ENCODE data around the gene IRF2.

Gene IRF2

GRCh38 chr4:184450743-184451535 lies 23.4 kb downstream of the IRF2 start:
- no peak for DNase-seq (ENCODE audit: low spot score)

- DNase-seq (ENCODE audit: low spot score): no peak
Measured at GRCh38 chr4:184450045-184450444, 24.3 kb downstream of the IRF2 start.

GRCh38 chr4:184448821-184449220 lies 25.5 kb downstream of the IRF2 start:
- DNase-seq (ENCODE audit: low spot score): peak; percentile 29

- no peak for DNase-seq (ENCODE audit: low spot score)
Measured at GRCh38 chr4:184448141-184448540, 26.2 kb downstream of the IRF2 start.

GRCh38 chr4:184447664-184448063 lies 26.7 kb downstream of the IRF2 start:
- no peak for DNase-seq (ENCODE audit: low spot score)

- DNase-seq (ENCODE audit: low spot score): no peak
Measured at GRCh38 chr4:184446132-184446658, 28.2 kb downstream of the IRF2 start.

GRCh38 chr4:184444953-184445309 lies 29.4 kb downstream of the IRF2 start:
- DNase-seq (ENCODE audit: low spot score): no peak

GRCh38 chr4:184444215-184444952 lies 30.0 kb downstream of the IRF2 start:
- DNase-seq (ENCODE audit: low spot score): no peak

GRCh38 chr4:184443318-184443717 lies 31.0 kb downstream of the IRF2 start:
- DNase-seq (ENCODE audit: low spot score): no peak

- DNase-seq (ENCODE audit: low spot score): no peak
Measured at GRCh38 chr4:184442314-184442635, 32.1 kb downstream of the IRF2 start.

- DNase-seq (ENCODE audit: low spot score): no peak
Measured at GRCh38 chr4:184441461-184442313, 32.7 kb downstream of the IRF2 start.

GRCh38 chr4:184440595-184441358 lies 33.6 kb downstream of the IRF2 start:
- DNase-seq (ENCODE audit: low spot score): no peak

- DNase-seq (ENCODE audit: low spot score): peak; percentile 37
Measured at GRCh38 chr4:184439856-184440594, 34.3 kb downstream of the IRF2 start.

- no peak for DNase-seq (ENCODE audit: low spot score)
Measured at GRCh38 chr4:184439386-184439785, 35.0 kb downstream of the IRF2 start.

- DNase-seq (ENCODE audit: low spot score): no peak
Measured at GRCh38 chr4:184438375-184438774, 36.0 kb downstream of the IRF2 start.

- no peak for DNase-seq (ENCODE audit: low spot score)
Measured at GRCh38 chr4:184437565-184438265, 36.6 kb downstream of the IRF2 start.

- no peak for DNase-seq (ENCODE audit: low spot score)
Measured at GRCh38 chr4:184434501-184435066, 39.8 kb downstream of the IRF2 start.

- no peak for DNase-seq (ENCODE audit: low spot score)
Measured at GRCh38 chr4:184434021-184434420, 40.3 kb downstream of the IRF2 start.

- no peak for DNase-seq (ENCODE audit: low spot score)
Measured at GRCh38 chr4:184433258-184433892, 41.0 kb downstream of the IRF2 start.

Data from cerebellar cortex (tissue), 1 donor.